ENCODE data around the gene TRIM71.
"Not testable (repeated sequence)": the region's sequence is repeated elsewhere in the genome, so short reads cannot be mapped to it uniquely, and the experiment has no call there.

The TRIM71 gene

GRCh38 chr3:32842531-32842931 lies 24.7 kb downstream of the TRIM71 start:
- Histone ChIP-seq H3K36me3 (ENCODE audit: control insufficient read depth, insufficient read depth, low read length) (no peaks in the 10 kb centered on the region), H3K9me3 (ENCODE audit: control insufficient read depth, low read length) (no peaks in the 10 kb centered on the region), H3K27me3 (ENCODE audit: control insufficient read depth, insufficient read depth, low read length, poor library complexity, severe bottlenecking) (no peaks in the 10 kb centered on the region), H3K4me1 (ENCODE audit: control insufficient read depth, insufficient read depth, low read length) (peaks cover 79% of the 10 kb centered on the region), H3K27ac (ENCODE audit: insufficient read depth, low read depth, low read length, poor library complexity, severe bottlenecking) (peak overlapping the region; percentile 94), H3K4me3 (ENCODE audit: insufficient read depth, low read depth, low read length) (no peak overlapping the region)
- 31 to 34% methylated on average over 3 of the region's 3 CpGs for WGBS, 2 experiments

GRCh38 chr3:32842987-32843386 lies 25.2 kb downstream of the TRIM71 start:
- peaks cover 79% of the 10 kb centered on the region for H3K4me1 ChIP-seq (ENCODE audit: control insufficient read depth, insufficient read depth, low read length)
- H3K27ac ChIP-seq (ENCODE audit: insufficient read depth, low read depth, low read length, poor library complexity, severe bottlenecking): peak overlapping the region; percentile 94
- peak overlapping the region; percentile 1 for H3K4me3 ChIP-seq (ENCODE audit: insufficient read depth, low read depth, low read length)
- WGBS, 2 experiments: 9 to 19% methylated on average over 2 of the region's 2 CpGs
- no peaks in the 10 kb centered on the region for H3K9me3 ChIP-seq (ENCODE audit: control insufficient read depth, low read length)
- no peaks in the 10 kb centered on the region for H3K36me3 ChIP-seq (ENCODE audit: control insufficient read depth, insufficient read depth, low read length)
- no peaks in the 10 kb centered on the region for H3K27me3 ChIP-seq (ENCODE audit: control insufficient read depth, insufficient read depth, low read length, poor library complexity, severe bottlenecking)

- peaks cover 81% of the 10 kb centered on the region for H3K4me1 ChIP-seq (ENCODE audit: control insufficient read depth, insufficient read depth, low read length)
- no peaks in the 10 kb centered on the region for H3K36me3 ChIP-seq (ENCODE audit: control insufficient read depth, insufficient read depth, low read length)
- H3K27me3 ChIP-seq (ENCODE audit: control insufficient read depth, insufficient read depth, low read length, poor library complexity, severe bottlenecking): no peaks in the 10 kb centered on the region
- H3K27ac ChIP-seq (ENCODE audit: insufficient read depth, low read depth, low read length, poor library complexity, severe bottlenecking): peak overlapping the region; percentile 94
- H3K4me3 ChIP-seq (ENCODE audit: insufficient read depth, low read depth, low read length): no peak overlapping the region
- H3K9me3 ChIP-seq (ENCODE audit: control insufficient read depth, low read length): no peaks in the 10 kb centered on the region
- 1 to 2% methylated on average over 17 of the region's 17 CpGs for WGBS, 2 experiments
Measured at GRCh38 chr3:32843510-32844321, 25.9 kb downstream of the TRIM71 start.

GRCh38 chr3:32844322-32844654 lies 26.5 kb downstream of the TRIM71 start:
- Histone ChIP-seq H3K27ac (ENCODE audit: insufficient read depth, low read depth, low read length, poor library complexity, severe bottlenecking) (peak overlapping the region; percentile 94), H3K9me3 (ENCODE audit: control insufficient read depth, low read length) (no peaks in the 10 kb centered on the region), H3K4me1 (ENCODE audit: control insufficient read depth, insufficient read depth, low read length) (peaks cover 81% of the 10 kb centered on the region), H3K27me3 (ENCODE audit: control insufficient read depth, insufficient read depth, low read length, poor library complexity, severe bottlenecking) (no peaks in the 10 kb centered on the region), H3K4me3 (ENCODE audit: insufficient read depth, low read depth, low read length) (no peak overlapping the region), H3K36me3 (ENCODE audit: control insufficient read depth, insufficient read depth, low read length) (no peaks in the 10 kb centered on the region)
- whole genome bisulfite sequencing, 2 experiments: 8 to 9% methylated on average over 6 to 7 of the region's 7 CpGs

GRCh38 chr3:32844914-32845313 lies 27.1 kb downstream of the TRIM71 start:
- 64 to 67% methylated on average over 1 of the region's 1 CpG for WGBS, 2 experiments
- no peak overlapping the region for H3K4me3 ChIP-seq (ENCODE audit: insufficient read depth, low read depth, low read length)
- peaks cover 83% of the 10 kb centered on the region for H3K4me1 ChIP-seq (ENCODE audit: control insufficient read depth, insufficient read depth, low read length)
- no peaks in the 10 kb centered on the region for H3K36me3 ChIP-seq (ENCODE audit: control insufficient read depth, insufficient read depth, low read length)
- H3K9me3 ChIP-seq (ENCODE audit: control insufficient read depth, low read length): no peaks in the 10 kb centered on the region
- no peak overlapping the region for H3K27ac ChIP-seq (ENCODE audit: insufficient read depth, low read depth, low read length, poor library complexity, severe bottlenecking)
- no peaks in the 10 kb centered on the region for H3K27me3 ChIP-seq (ENCODE audit: control insufficient read depth, insufficient read depth, low read length, poor library complexity, severe bottlenecking)

GRCh38 chr3:32845546-32845945 lies 27.7 kb downstream of the TRIM71 start:
- H3K36me3 ChIP-seq (ENCODE audit: control insufficient read depth, insufficient read depth, low read length); H3K27me3 ChIP-seq (ENCODE audit: control insufficient read depth, insufficient read depth, low read length, poor library complexity, severe bottlenecking); H3K9me3 ChIP-seq (ENCODE audit: control insufficient read depth, low read length); H3K4me3 ChIP-seq (ENCODE audit: insufficient read depth, low read depth, low read length); H3K27ac ChIP-seq (ENCODE audit: insufficient read depth, low read depth, low read length, poor library complexity, severe bottlenecking): not testable (repeated sequence)
- 85 to 86% methylated on average over 6 of the region's 6 CpGs for WGBS, 2 experiments
- peaks cover 83% of the 10 kb centered on the region for H3K4me1 ChIP-seq (ENCODE audit: control insufficient read depth, insufficient read depth, low read length)

- H3K36me3 ChIP-seq (ENCODE audit: control insufficient read depth, insufficient read depth, low read length); H3K27ac ChIP-seq (ENCODE audit: insufficient read depth, low read depth, low read length, poor library complexity, severe bottlenecking); H3K27me3 ChIP-seq (ENCODE audit: control insufficient read depth, insufficient read depth, low read length, poor library complexity, severe bottlenecking); H3K9me3 ChIP-seq (ENCODE audit: control insufficient read depth, low read length); H3K4me3 ChIP-seq (ENCODE audit: insufficient read depth, low read depth, low read length): not testable (repeated sequence)
- WGBS, 2 experiments: 85 to 87% methylated on average over 15 of the region's 15 CpGs
- H3K4me1 ChIP-seq (ENCODE audit: control insufficient read depth, insufficient read depth, low read length): peaks cover 84% of the 10 kb centered on the region
Measured at GRCh38 chr3:32847045-32847444, 29.2 kb downstream of the TRIM71 start.

GRCh38 chr3:32847528-32847927 lies 29.7 kb downstream of the TRIM71 start:
- WGBS, 2 experiments: 71 to 76% methylated on average over 1 of the region's 1 CpG
- no peak overlapping the region for H3K27ac ChIP-seq (ENCODE audit: insufficient read depth, low read depth, low read length, poor library complexity, severe bottlenecking)
- H3K9me3 ChIP-seq (ENCODE audit: control insufficient read depth, low read length): no peaks in the 10 kb centered on the region
- H3K4me1 ChIP-seq (ENCODE audit: control insufficient read depth, insufficient read depth, low read length): peaks cover 84% of the 10 kb centered on the region
- no peak overlapping the region for H3K4me3 ChIP-seq (ENCODE audit: insufficient read depth, low read depth, low read length)
- H3K36me3 ChIP-seq (ENCODE audit: control insufficient read depth, insufficient read depth, low read length): no peaks in the 10 kb centered on the region
- H3K27me3 ChIP-seq (ENCODE audit: control insufficient read depth, insufficient read depth, low read length, poor library complexity, severe bottlenecking): no peaks in the 10 kb centered on the region

- H3K27me3 ChIP-seq (ENCODE audit: control insufficient read depth, insufficient read depth, low read length, poor library complexity, severe bottlenecking): no peaks in the 10 kb centered on the region
- H3K4me1 ChIP-seq (ENCODE audit: control insufficient read depth, insufficient read depth, low read length): peaks cover 77% of the 10 kb centered on the region
- no peaks in the 10 kb centered on the region for H3K36me3 ChIP-seq (ENCODE audit: control insufficient read depth, insufficient read depth, low read length)
- H3K9me3 ChIP-seq (ENCODE audit: control insufficient read depth, low read length): no peaks in the 10 kb centered on the region
- WGBS, 2 experiments: 71 to 76% methylated on average over 3 to 4 of the region's 4 CpGs
- H3K27ac ChIP-seq (ENCODE audit: insufficient read depth, low read depth, low read length, poor library complexity, severe bottlenecking): no peak overlapping the region
- no peak overlapping the region for H3K4me3 ChIP-seq (ENCODE audit: insufficient read depth, low read depth, low read length)
Measured at GRCh38 chr3:32848215-32848614, 30.4 kb downstream of the TRIM71 start.

- 80 to 81% methylated on average over 4 of the region's 4 CpGs for WGBS, 2 experiments
- no peak overlapping the region for H3K4me3 ChIP-seq (ENCODE audit: insufficient read depth, low read depth, low read length)
- H3K9me3 ChIP-seq (ENCODE audit: control insufficient read depth, low read length): no peaks in the 10 kb centered on the region
- H3K4me1 ChIP-seq (ENCODE audit: control insufficient read depth, insufficient read depth, low read length): peaks cover 72% of the 10 kb centered on the region
- no peaks in the 10 kb centered on the region for H3K27me3 ChIP-seq (ENCODE audit: control insufficient read depth, insufficient read depth, low read length, poor library complexity, severe bottlenecking)
- H3K27ac ChIP-seq (ENCODE audit: insufficient read depth, low read depth, low read length, poor library complexity, severe bottlenecking): peak overlapping the region; percentile 44
- no peaks in the 10 kb centered on the region for H3K36me3 ChIP-seq (ENCODE audit: control insufficient read depth, insufficient read depth, low read length)
Measured at GRCh38 chr3:32849046-32849445, 31.2 kb downstream of the TRIM71 start.

Measured in ectodermal cell (in vitro differentiated cells).